ENCODE results near the gene HMGXB3. TPM values are rescaled to one million over a fixed set of nuclear protein-coding genes. Genes with fewer than 3 reads are reported as not detected.
A peak's percentile ranks its signal among the peaks of the same experiment; 100 is the strongest.

Gene HMGXB3
- total and polyA plus RNA-seq, 8 donors = 27.5 to 53.3 (median 41.7) TPM

DNA sequence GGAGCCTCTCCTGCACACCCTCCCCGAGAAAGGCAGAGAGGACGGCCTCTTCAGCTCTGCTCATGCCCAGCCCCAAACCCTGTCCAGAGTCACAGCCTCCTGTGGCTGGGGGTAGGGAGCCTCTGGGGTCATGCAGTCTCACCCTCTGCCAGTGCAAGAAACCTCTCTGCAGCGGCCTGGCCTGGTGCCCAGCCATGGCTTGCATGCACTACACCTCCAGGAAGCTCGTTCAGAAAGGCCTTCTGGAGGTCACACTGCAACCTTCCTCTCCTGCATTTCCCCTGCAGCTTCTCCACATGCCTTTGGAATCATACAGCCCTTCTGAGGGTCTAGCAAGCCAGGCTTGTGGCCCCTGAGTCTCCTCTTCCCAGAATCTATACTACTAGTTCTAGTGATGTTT lies 67.9 kb downstream of the HMGXB3 start:
- peaks cover 0 to 43% of the 10 kb centered on the region in 2 donors for H3K36me3 ChIP-seq
- no peaks in the 10 kb centered on the region for H3K9me3 ChIP-seq
- no peak for TF ChIP-seq CTCF (IDR thresholded peaks at IDR 0.05)
- H3K4me1 ChIP-seq = peaks cover 0 to 45% of the 10 kb centered on the region in 2 donors
- no peaks in the 10 kb centered on the region for H3K27me3 ChIP-seq
- H3K4me3 ChIP-seq = no peak overlapping the region
- H3K27ac ChIP-seq = peak overlapping the region in 1 of 2 donors; percentile 84
- intact Hi-C loops (cut with DNase I) = no loop called here
- DNase-seq (peak in 2 of 4 donors; percentile 11 to 34), ATAC-seq (no peak)

GRCh38 chr5:150068961-150069645 lies 68.6 kb downstream of the HMGXB3 start:
- ATAC-seq (no peak), DNase-seq (peak in 1 of 4 donors; percentile 20)
- no peaks in the 10 kb centered on the region for H3K9me3 ChIP-seq
- H3K27ac ChIP-seq = no peak overlapping the region
- H3K4me1 ChIP-seq = peaks cover 0 to 39% of the 10 kb centered on the region in 2 donors
- H3K36me3 ChIP-seq = peaks cover 0 to 47% of the 10 kb centered on the region in 2 donors
- H3K27me3 ChIP-seq = no peaks in the 10 kb centered on the region
- no peak for TF ChIP-seq CTCF (IDR thresholded peaks at IDR 0.05)
- intact Hi-C loops (cut with DNase I) = no loop called here
- no peak overlapping the region for H3K4me3 ChIP-seq

GRCh38 chr5:150069672-150070627 lies 69.4 kb downstream of the HMGXB3 start:
- DNase-seq (peak in 1 of 4 donors; percentile 19), ATAC-seq (no peak)
- Histone ChIP-seq H3K9me3 (no peaks in the 10 kb centered on the region), H3K4me1 (peaks cover 0 to 31% of the 10 kb centered on the region in 2 donors), H3K27me3 (no peaks in the 10 kb centered on the region), H3K36me3 (peaks cover 0 to 55% of the 10 kb centered on the region in 2 donors), H3K4me3 (no peak overlapping the region), H3K27ac (no peak overlapping the region)
- intact Hi-C loops (cut with DNase I) = no loop called here
- TF ChIP-seq CTCF (IDR thresholded peaks at IDR 0.05) = no peak

- no peak for TF ChIP-seq CTCF (IDR thresholded peaks at IDR 0.05)
- Histone ChIP-seq H3K27ac (no peak overlapping the region), H3K9me3 (no peaks in the 10 kb centered on the region), H3K27me3 (no peaks in the 10 kb centered on the region), H3K4me3 (no peak overlapping the region), H3K4me1 (peaks cover 0 to 31% of the 10 kb centered on the region in 2 donors), H3K36me3 (peaks cover 0 to 64% of the 10 kb centered on the region in 2 donors)
- intact Hi-C loops (cut with DNase I) = no loop called here
- ATAC-seq = no peak
- no peak for DNase-seq
Measured at GRCh38 chr5:150070821-150071220, 70.3 kb downstream of the HMGXB3 start.

GRCh38 chr5:150073086-150073625 lies 72.6 kb downstream of the HMGXB3 start:
- ATAC-seq (no peak), DNase-seq (no peak)
- peaks cover 0 to 81% of the 10 kb centered on the region in 2 donors for H3K36me3 ChIP-seq
- no peaks in the 10 kb centered on the region for H3K9me3 ChIP-seq
- H3K4me3 ChIP-seq = no peak overlapping the region
- TF ChIP-seq CTCF (IDR thresholded peaks at IDR 0.05) = no peak
- H3K27ac ChIP-seq = no peak overlapping the region
- H3K27me3 ChIP-seq = no peaks in the 10 kb centered on the region
- intact Hi-C loops (cut with DNase I) = no loop called here
- H3K4me1 ChIP-seq = peaks cover 0 to 10% of the 10 kb centered on the region in 2 donors
